Lung (tissue), 12 donors: ENCODE results near the gene COQ4. TPM values are rescaled to one million over a fixed set of nuclear protein-coding genes. Genes with fewer than 3 reads are reported as not detected.

Source experiments
- ATAC-seq: fragments of 200-7000 bp; cut with Tn5 transposase; one replicate; pipeline ENCODE4 v1.9.1; 2020; ENCODE audit warnings: moderate number of reproducible peaks; ENCODE audit not compliant: insufficient read depth, low FRiP score
- DNase-seq, 3 donors: peaks; one replicate each; pipeline ENCODE4 v3.0.0-alpha.2; 2013 to 2017
- H3K27ac ChIP-seq, 2 donors: one replicate each; pipeline ENCODE4 v1.5.1; 2013; ENCODE audit warnings: mild to moderate bottlenecking in 2 of 2, moderate library complexity in 2 of 2, control low read depth in 1 of 2, inconsistent platforms in 1 of 2, low read depth in 1 of 2, low read length in 1 of 2
- H3K27me3 ChIP-seq, 3 donors: one replicate each; pipeline ENCODE4 v1.5.1; 2013; ENCODE audit warnings: low read length in 2 of 3; ENCODE audit not compliant: control insufficient read depth in 3 of 3, insufficient read depth in 3 of 3
- H3K36me3 ChIP-seq, 4 donors: one replicate each; pipeline ENCODE4 v1.5.1; 2013; ENCODE audit warnings: low read length in 4 of 4, mild to moderate bottlenecking in 1 of 4, moderate library complexity in 1 of 4; ENCODE audit not compliant: control insufficient read depth in 4 of 4, insufficient read depth in 4 of 4
- H3K4me1 ChIP-seq, 5 donors: one replicate each; pipeline ENCODE4 v1.5.1; 2013; ENCODE audit warnings: low read length in 5 of 5, mild to moderate bottlenecking in 2 of 5, moderate library complexity in 1 of 5; ENCODE audit not compliant: control insufficient read depth in 5 of 5, insufficient read depth in 5 of 5
- H3K4me3 ChIP-seq: one replicate; pipeline ENCODE4 v1.5.1; 2013; ENCODE audit warnings: mild to moderate bottlenecking, control low read depth, moderate library complexity
- H3K9ac ChIP-seq, 2 donors: one replicate each; pipeline ENCODE4 v1.5.1; 2013; ENCODE audit warnings: low read length in 2 of 2, control low read depth in 1 of 2; ENCODE audit not compliant: insufficient read depth in 1 of 2
- H3K9me3 ChIP-seq, 4 donors: one replicate each; pipeline ENCODE4 v1.5.1; 2013; ENCODE audit warnings: low read length in 3 of 4, mild to moderate bottlenecking in 1 of 4, moderate library complexity in 1 of 4; ENCODE audit not compliant: control insufficient read depth in 4 of 4, insufficient read depth in 3 of 4
- WGBS, 2 donors: extraction: QIAGEN DNeasy Blood & Tissue Kit; methylation state at CpG; one replicate each; pipeline ENCODE4 v1.1.7; 2013; 5-methylcytosine and 5-hydroxymethylcytosine counted together
- polyA plus RNA-seq, 2 donors: library from polyadenylated mRNA; stranded (reverse); fragments of 200-250 nt; gene quantifications; one replicate each; pipeline ENCODE4 v1.2.1, GENCODE V29; 2013
- total RNA-seq, 2 donors: library from RNA; depleted of rRNA in 1 of 2; stranded (reverse); fragments of >200 nt in 1 of 2; gene quantifications; one replicate each; pipeline ENCODE4 v1.2.1, GENCODE V29; 2014 to 2021
- TF ChIP-seq, protein P1 (sequence below): IDR thresholded peaks from 2 replicates; pipeline ENCODE4 v1.5.1; 2012; ENCODE audit warnings: mild to moderate bottlenecking; ENCODE audit errors: control extremely low read depth, extremely low read depth
- donor health status: control.
- donor health status: control.
- donor health status: Bipolar disorder and iron deficiency.
- donor health status: healthy.
- donor health status: DM: yes; HTN: yes; CAD: no.

COQ4 gene
- total and polyA plus RNA-seq, 4 donors, result 32.4 to 63.8 (median 49.1) TPM

DNA sequence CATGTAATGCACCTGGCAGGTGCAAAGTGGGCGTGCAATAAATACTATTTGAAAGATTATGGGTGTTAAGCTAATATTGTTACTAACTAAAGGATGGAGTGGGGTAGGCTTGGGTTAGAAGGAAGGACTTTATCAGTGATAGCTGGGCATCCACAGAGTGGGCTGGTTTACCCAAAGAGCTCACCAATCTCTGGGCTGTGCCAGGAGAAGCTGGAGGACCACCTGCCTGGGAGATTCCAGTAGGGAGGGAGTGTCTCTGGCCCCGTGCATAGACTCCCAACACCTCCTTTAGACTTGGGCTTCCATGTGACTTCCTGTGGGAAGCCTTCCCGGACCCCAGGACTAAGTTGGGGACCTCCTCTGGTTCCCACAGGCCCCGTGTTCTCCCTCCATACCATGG, 42.9 kb downstream of the COQ4 start:
- H3K9ac ChIP-seq, result peak overlapping the region in 1 of 2 donors; percentile 46
- TF ChIP-seq, protein P1, sequence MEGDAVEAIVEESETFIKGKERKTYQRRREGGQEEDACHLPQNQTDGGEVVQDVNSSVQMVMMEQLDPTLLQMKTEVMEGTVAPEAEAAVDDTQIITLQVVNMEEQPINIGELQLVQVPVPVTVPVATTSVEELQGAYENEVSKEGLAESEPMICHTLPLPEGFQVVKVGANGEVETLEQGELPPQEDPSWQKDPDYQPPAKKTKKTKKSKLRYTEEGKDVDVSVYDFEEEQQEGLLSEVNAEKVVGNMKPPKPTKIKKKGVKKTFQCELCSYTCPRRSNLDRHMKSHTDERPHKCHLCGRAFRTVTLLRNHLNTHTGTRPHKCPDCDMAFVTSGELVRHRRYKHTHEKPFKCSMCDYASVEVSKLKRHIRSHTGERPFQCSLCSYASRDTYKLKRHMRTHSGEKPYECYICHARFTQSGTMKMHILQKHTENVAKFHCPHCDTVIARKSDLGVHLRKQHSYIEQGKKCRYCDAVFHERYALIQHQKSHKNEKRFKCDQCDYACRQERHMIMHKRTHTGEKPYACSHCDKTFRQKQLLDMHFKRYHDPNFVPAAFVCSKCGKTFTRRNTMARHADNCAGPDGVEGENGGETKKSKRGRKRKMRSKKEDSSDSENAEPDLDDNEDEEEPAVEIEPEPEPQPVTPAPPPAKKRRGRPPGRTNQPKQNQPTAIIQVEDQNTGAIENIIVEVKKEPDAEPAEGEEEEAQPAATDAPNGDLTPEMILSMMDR, result no peak

DNA sequence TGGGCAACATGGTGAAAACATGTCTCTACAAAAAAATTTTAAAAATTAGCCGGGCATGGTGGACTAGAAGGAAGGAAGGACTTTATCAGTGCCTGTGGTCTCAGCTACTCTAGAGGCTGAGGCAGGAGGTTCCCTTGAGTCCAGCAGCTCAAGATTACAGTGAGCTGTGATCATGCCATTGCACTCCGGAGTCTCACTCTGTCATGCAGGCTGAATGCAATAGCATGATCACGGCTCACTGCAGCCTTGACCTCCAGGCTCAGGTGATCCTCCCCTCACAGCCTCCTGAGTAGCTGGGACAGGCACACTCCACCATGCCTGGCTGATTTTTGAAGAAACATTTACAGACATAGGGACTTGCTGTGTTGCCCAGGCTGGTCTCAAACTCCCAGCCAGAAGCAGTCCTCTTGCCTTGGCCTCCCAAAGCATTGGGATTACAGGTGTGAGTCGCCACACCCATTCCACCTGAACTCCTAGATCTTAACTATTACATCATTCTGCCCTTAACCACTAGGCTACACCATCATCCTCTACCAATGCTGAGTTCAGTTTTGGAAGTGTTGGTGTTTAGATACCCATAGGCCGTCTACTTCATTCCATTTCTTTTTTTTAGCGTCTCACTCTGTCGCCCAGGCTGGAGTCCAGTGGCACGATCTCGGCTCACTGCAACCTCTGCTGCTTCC, 46.5 kb downstream of the COQ4 start:
- no peaks in the 10 kb centered on the region for H3K27me3 ChIP-seq
- 92 to 94% methylated on average over 9 of the region's 9 CpGs for WGBS, 2 donors
- no peaks in the 10 kb centered on the region for H3K9me3 ChIP-seq
- no peak overlapping the region for H3K9ac ChIP-seq
- peaks cover 0 to 10% (median 2%) of the 10 kb centered on the region in 4 donors for H3K36me3 ChIP-seq
- no peak overlapping the region for H3K4me3 ChIP-seq
- H3K27ac ChIP-seq, result no peak overlapping the region
- DNase-seq, result no peak
- peaks cover 7 to 26% (median 12%) of the 10 kb centered on the region in 5 donors for H3K4me1 ChIP-seq
- no peak for ATAC-seq
- TF ChIP-seq, protein P1, result no peak

More for the DNA sequence above, 42.9 kb downstream of the COQ4 start:
- peaks cover 0 to 1% (median 0%) of the 10 kb centered on the region in 4 donors for H3K36me3 ChIP-seq
- 87 to 91% methylated on average over 4 of the region's 4 CpGs for WGBS, 2 donors
- peaks cover 0 to 22% (median 5%) of the 10 kb centered on the region in 5 donors for H3K4me1 ChIP-seq
- no peak for DNase-seq
- no peak overlapping the region for H3K4me3 ChIP-seq
- H3K27ac ChIP-seq, result no peak overlapping the region
- ATAC-seq, result no peak
- no peaks in the 10 kb centered on the region for H3K9me3 ChIP-seq
- H3K27me3 ChIP-seq, result no peaks in the 10 kb centered on the region

DNA sequence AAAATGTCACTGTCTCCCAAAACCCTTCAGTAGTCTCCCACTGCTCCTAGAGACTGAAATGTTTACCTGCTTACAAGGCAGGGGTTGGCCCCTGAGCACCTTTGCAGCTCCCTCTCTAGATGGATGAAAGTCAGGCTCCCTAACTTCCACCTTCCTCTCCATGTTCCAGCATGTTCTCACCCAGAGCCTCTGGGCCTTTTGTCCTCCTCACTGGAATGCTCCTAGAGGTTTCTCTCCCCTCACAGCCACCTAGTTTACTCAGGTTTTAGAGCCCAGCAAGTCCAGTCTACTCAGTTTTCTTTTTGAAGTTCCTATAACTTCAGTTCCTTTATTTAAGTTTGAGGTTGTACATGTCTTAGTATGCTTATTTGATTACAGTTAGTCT, 47.7 kb downstream of the COQ4 start:
- TF ChIP-seq, protein P1, result no peak
- ATAC-seq (no peak), DNase-seq (no peak)
- no peaks in the 10 kb centered on the region for H3K9me3 ChIP-seq
- peak overlapping the region; percentile 39 for H3K4me3 ChIP-seq
- H3K27ac ChIP-seq, result peak overlapping the region; percentile 89 to 91
- H3K9ac ChIP-seq, result peak overlapping the region; percentile 69 to 93
- H3K27me3 ChIP-seq, result no peaks in the 10 kb centered on the region
- H3K36me3 ChIP-seq, result peaks cover 0 to 13% (median 6%) of the 10 kb centered on the region in 4 donors
- peaks cover 7 to 17% (median 12%) of the 10 kb centered on the region in 5 donors for H3K4me1 ChIP-seq
